IMR-90 (cell line): ENCODE measurements around the gene HACD2. TPM values are rescaled to one million over a fixed set of nuclear protein-coding genes. Genes with fewer than 3 reads are reported as not detected.

Experiments used
- ATAC-seq: fragments of 200-7000 bp; cut with Tn5 transposase; 2 replicates; pipeline ENCODE4 v1.9.1; 2020; ENCODE audit warnings: low read depth, mild to moderate bottlenecking, moderate library complexity
- BruUV-seq: library from RNA; stranded (reverse); fragments of 400-500 nt; replicated peaks from 2 replicates; lab custom pipeline; 2021; lab: Mats Ljungman, UMichigan
- CTCF ChIA-PET: fragments of 300-600 bp; formaldehyde crosslinking; extraction: SDS; loops from one replicate; lab custom pipeline; 2021; ENCODE audit warnings: antibody characterized with exemption; lab: Yijun Ruan, JAX
- POLR2A ChIA-PET: fragments of 300-600 bp; sonication (Branson Sonifier 250); formaldehyde crosslinking; loops from one replicate; lab custom pipeline; 2022; ENCODE audit warnings: antibody characterized with exemption; ENCODE audit not compliant: unreplicated experiment; lab: Charles Lee
- DNase-seq: peaks from one replicate; pipeline ENCODE4 v3.0.0; 2013
- H2AFZ ChIP-seq: replicated peaks from 2 replicates; pipeline ENCODE3; 2013; ENCODE audit warnings: low read length, mild to moderate bottlenecking; ENCODE audit not compliant: poor library complexity
- H2AK5ac ChIP-seq: 2 replicates; pipeline ENCODE4 v1.6.1; 2013; ENCODE audit warnings: low read depth, low read length, inconsistent platforms
- H2AK9ac ChIP-seq: replicated peaks from 2 replicates; pipeline ENCODE3; 2013; ENCODE audit warnings: mild to moderate bottlenecking, low read depth, low read length, moderate library complexity; ENCODE audit not compliant: poor library complexity
- H2BK120ac ChIP-seq: 2 replicates; pipeline ENCODE4 v1.6.1; 2013; ENCODE audit warnings: low read depth, low read length, inconsistent platforms
- H2BK15ac ChIP-seq: 3 replicates; pipeline ENCODE4 v1.6.1; 2013; ENCODE audit warnings: low read depth, low read length, inconsistent platforms
- H2BK20ac ChIP-seq: 2 replicates; pipeline ENCODE4 v1.6.1; 2013; ENCODE audit warnings: low read depth, mild to moderate bottlenecking, inconsistent platforms, low read length, moderate library complexity
- H2BK5ac ChIP-seq: 2 replicates; pipeline ENCODE4 v1.6.1; 2013; ENCODE audit warnings: mild to moderate bottlenecking, low read depth, low read length, inconsistent platforms; ENCODE audit not compliant: poor library complexity, severe bottlenecking
- H3K14ac ChIP-seq: replicated peaks from 2 replicates; pipeline ENCODE4 v1.6.1; 2013; ENCODE audit warnings: low read depth, low read length, inconsistent platforms
- H3K18ac ChIP-seq: 2 replicates; pipeline ENCODE4 v1.6.1; 2013; ENCODE audit warnings: low read depth, low read length, control low read depth
- H3K23ac ChIP-seq: 2 replicates; pipeline ENCODE4 v1.6.1; 2013; ENCODE audit warnings: low read depth, low read length, inconsistent platforms
- H3K27ac ChIP-seq: 2 replicates; pipeline ENCODE4 v1.5.1; 2013; ENCODE audit warnings: mild to moderate bottlenecking, control low read depth, low read length; ENCODE audit not compliant: insufficient read depth
- H3K27me3 ChIP-seq: 2 replicates; pipeline ENCODE4 v1.6.1; 2013; ENCODE audit warnings: low read length; ENCODE audit not compliant: control insufficient read depth, insufficient read depth
- H3K36me3 ChIP-seq: 2 replicates; pipeline ENCODE4 v1.6.1; 2013; ENCODE audit warnings: low read length, mixed read lengths; ENCODE audit not compliant: control insufficient read depth, insufficient read depth
- H3K4ac ChIP-seq: 2 replicates; pipeline ENCODE4 v1.6.1; 2013; ENCODE audit warnings: low read depth, low read length, inconsistent platforms
- H3K4me1 ChIP-seq: 2 replicates; pipeline ENCODE4 v1.6.1; 2013; ENCODE audit warnings: low read length, mixed read lengths; ENCODE audit not compliant: control insufficient read depth, insufficient read depth
- H3K4me2 ChIP-seq: 2 replicates; pipeline ENCODE4 v1.6.1; 2013; ENCODE audit warnings: low read depth, mild to moderate bottlenecking, control low read depth, low read length, moderate library complexity
- H3K4me3 ChIP-seq: 2 replicates; pipeline ENCODE4 v1.5.1; 2013; ENCODE audit warnings: low read depth, mild to moderate bottlenecking, control low read depth, low read length, moderate library complexity; ENCODE audit not compliant: insufficient read depth
- H3K56ac ChIP-seq: 2 replicates; pipeline ENCODE4 v1.6.1; 2013; ENCODE audit warnings: low read length, inconsistent platforms; ENCODE audit not compliant: insufficient read depth; ENCODE audit errors: extremely low read depth
- H3K79me1 ChIP-seq, 2 experiments: 2 replicates each; pipeline ENCODE4 v1.6.1; 2013; ENCODE audit warnings: low read length in 2 of 2, inconsistent platforms in 1 of 2, low read depth in 1 of 2
- H3K9ac ChIP-seq: 2 replicates; pipeline ENCODE4 v1.6.1; 2013; ENCODE audit warnings: low read depth, low read length, control low read depth
- H3K9me1 ChIP-seq: 2 replicates; pipeline ENCODE4 v1.6.1; 2013; ENCODE audit warnings: low read length, inconsistent platforms; ENCODE audit not compliant: insufficient read depth
- H3K9me3 ChIP-seq: 2 replicates; pipeline ENCODE4 v1.6.1; 2013; ENCODE audit warnings: low read length; ENCODE audit not compliant: control insufficient read depth, insufficient read depth
- H4K20me1 ChIP-seq: 2 replicates; pipeline ENCODE4 v1.6.1; 2013; ENCODE audit warnings: low read length, inconsistent platforms; ENCODE audit not compliant: insufficient read depth
- H4K5ac ChIP-seq: 2 replicates; pipeline ENCODE4 v1.6.1; 2013; ENCODE audit warnings: mild to moderate bottlenecking, low read depth, low read length, control low read depth
- H4K8ac ChIP-seq, 2 experiments: 2 replicates each; pipeline ENCODE4 v1.6.1; 2013; ENCODE audit warnings: low read depth in 2 of 2, low read length in 2 of 2, control low read depth in 1 of 2, inconsistent platforms in 1 of 2
- H4K91ac ChIP-seq: 2 replicates; pipeline ENCODE4 v1.6.1; 2013; ENCODE audit warnings: low read depth, low read length, inconsistent platforms; ENCODE audit not compliant: insufficient read depth
- CEBPB ChIP-seq: IDR thresholded peaks from 2 replicates; pipeline ENCODE4 v1.6.1; 2012; ENCODE audit warnings: low read depth, low read length, improper control_type of control experiment
- CHD1 ChIP-seq: IDR thresholded peaks from 2 replicates; pipeline ENCODE4 v1.6.1; 2012; ENCODE audit warnings: low read depth, low read length, improper control_type of control experiment
- CTCF ChIP-seq: conservative IDR thresholded peaks from 2 replicates; pipeline ENCODE4 v1.5.1; 2012; ENCODE audit warnings: mild to moderate bottlenecking, low read depth, low read length, improper control_type of control experiment
- ELK1 ChIP-seq: fragments of 150-350 bp; IDR thresholded peaks from 2 replicates; pipeline ENCODE4 v1.6.1; 2016; ENCODE audit warnings: low read depth, mild to moderate bottlenecking, low read length, moderate library complexity, borderline replicate concordance
- FOS ChIP-seq: fragments of 150-350 bp; IDR thresholded peaks from 2 replicates; pipeline ENCODE4 v1.6.1; 2016; ENCODE audit warnings: low read depth, low read length
- MAFK ChIP-seq: IDR thresholded peaks from 2 replicates; pipeline ENCODE4 v1.6.1; 2012; ENCODE audit warnings: low read depth, low read length, improper control_type of control experiment
- NFE2L2 ChIP-seq: fragments of 150-350 bp; IDR thresholded peaks from 2 replicates; pipeline ENCODE4 v1.6.1; 2016; ENCODE audit warnings: low read depth, mild to moderate bottlenecking, low read length
- POLR2A ChIP-seq: IDR thresholded peaks from 2 replicates; pipeline ENCODE4 v1.6.1; 2012; ENCODE audit warnings: mild to moderate bottlenecking, low read depth, low read length
- RCOR1 ChIP-seq: IDR thresholded peaks from 2 replicates; pipeline ENCODE4 v1.6.1; 2012; ENCODE audit warnings: mild to moderate bottlenecking, low read length, improper control_type of control experiment; ENCODE audit not compliant: insufficient replicate concordance
- SMC3 ChIP-seq: fragments of 150-350 bp; IDR thresholded peaks from 2 replicates; pipeline ENCODE4 v1.6.1; 2016; ENCODE audit warnings: low read depth, mild to moderate bottlenecking, antibody characterized with exemption, low read length, moderate library complexity
- USF2 ChIP-seq: fragments of 150-350 bp; IDR thresholded peaks from 2 replicates; pipeline ENCODE4 v1.6.1; 2017; ENCODE audit warnings: mild to moderate bottlenecking, antibody characterized with exemption, low read length, low read depth
- WGBS, 2 experiments: methylation state at CpG; one replicate each; pipeline versions ENCODE4 v1.1.5 to v1.1.7; 2013; ENCODE audit warnings: missing lambda C conversion rate in 2 of 2; ENCODE audit not compliant: insufficient read length in 1 of 2; ENCODE audit errors: extremely low coverage in 2 of 2; 5-methylcytosine and 5-hydroxymethylcytosine counted together
- dilution Hi-C: fragments of 300-500 bp; cut with HindIII; formaldehyde crosslinking; loops from one replicate; pipeline ENCODE4 v1.14.3; 2018; ENCODE audit warnings: low sequenced_read_pairs; ENCODE audit not compliant: unreplicated experiment
- in situ Hi-C: fragments of 300-500 bp; cut with MboI; formaldehyde crosslinking; loops from 3 replicates; pipeline ENCODE4 v1.14.3; 2019; ENCODE audit warnings: low sequenced_read_pairs, inconsistent platforms, mixed read lengths
- intact Hi-C: fragments of 100-400 bp; cut with micrococcal nuclease; formaldehyde crosslinking; loops from 2 replicates; pipeline ENCODE4 v1.10.0; 2022
- polyA plus RNA-seq, 3 experiments: library from polyadenylated mRNA; depleted of rRNA; stranded (reverse); fragments of >200 nt; gene quantifications; 2 replicates each; pipeline ENCODE4 v1.2.3, GENCODE V29; 2012; ENCODE audit warnings: low replicate concordance in 1 of 3
- total RNA-seq: library from RNA; depleted of rRNA; stranded (reverse); fragments of >200 nt; gene quantifications from 2 replicates; pipeline ENCODE4 v1.2.3, GENCODE V29; 2012

HACD2 gene
- total and polyA plus RNA-seq, 2 of the 4 experiments (the other 2 are of a cell fraction): 21.5 to 22.6 TPM

- no peak overlapping the region for H2BK120ac ChIP-seq
- no peak for TF ChIP-seq CEBPB
- TF ChIP-seq NFE2L2: no peak
- TF ChIP-seq ELK1: no peak
- TF ChIP-seq RCOR1: no peak
- no peak for TF ChIP-seq USF2
- TF ChIP-seq SMC3: no peak
- no peak for TF ChIP-seq CHD1
- TF ChIP-seq FOS: no peak
- no peak for TF ChIP-seq MAFK
- no peak for TF ChIP-seq POLR2A
- no peak for TF ChIP-seq CTCF
- no peak overlapping the region for H3K18ac ChIP-seq
- peaks cover 70% of the 10 kb centered on the region for H3K27me3 ChIP-seq
- ChIA-PET CTCF (no interaction called here), POLR2A (no interaction called here)
- H3K9me1 ChIP-seq: no peaks in the 10 kb centered on the region
- no peak for DNase-seq
- H4K8ac ChIP-seq: no peak overlapping the region
- H4K91ac ChIP-seq: no peak overlapping the region
- H2BK20ac ChIP-seq: no peak overlapping the region
- H4K5ac ChIP-seq: no peak overlapping the region
- dilution Hi-C loops (no loop called here), in situ Hi-C loops (no loop called here), intact Hi-C loops (no loop called here)
- H2AK9ac ChIP-seq: no peak overlapping the region
- no peak overlapping the region for H3K4ac ChIP-seq
- H3K4me3 ChIP-seq: no peak overlapping the region
- H2BK5ac ChIP-seq: no peak overlapping the region
- no peaks in the 10 kb centered on the region for H3K79me1 ChIP-seq
- no peaks in the 10 kb centered on the region for H3K9me3 ChIP-seq
- H3K4me1 ChIP-seq: no peaks in the 10 kb centered on the region
- 10% methylated on average over 2 of the region's 2 CpGs; no CpG with 5 or more reads in 1 of the 2 experiments for WGBS, 2 experiments
- H3K36me3 ChIP-seq: no peaks in the 10 kb centered on the region
- H3K23ac ChIP-seq: no peak overlapping the region
- no peak overlapping the region for H2BK15ac ChIP-seq
- H4K20me1 ChIP-seq: no peaks in the 10 kb centered on the region
- no peak overlapping the region for H3K4me2 ChIP-seq
- no TSS peak for BruUV-seq
- ATAC-seq: no peak
- no peak overlapping the region for H3K56ac ChIP-seq
- no peak overlapping the region for H2AFZ ChIP-seq
- no peak overlapping the region for H3K9ac ChIP-seq
- no peak overlapping the region for H2AK5ac ChIP-seq
- no peak overlapping the region for H3K14ac ChIP-seq
- H3K27ac ChIP-seq: no peak overlapping the region
Measured at GRCh38 chr3:123478314-123478713, 106.5 kb downstream of the HACD2 start.
